ENCODE measurements around the gene C1orf115. TPM values are rescaled to one million over a fixed set of nuclear protein-coding genes. Genes with fewer than 3 reads are reported as not detected.

C1orf115 gene
- total and polyA plus RNA-seq, 2 donors from 2014 or later = 29.0 to 53.8 TPM

- Histone ChIP-seq H3K36me3 (ENCODE audit: control insufficient read depth in 2 of 3, insufficient read depth in 3 of 3, low read length in 3 of 3) (no peaks in the 10 kb centered on the region), H3K9me3 (ENCODE audit: control insufficient read depth in 2 of 3, insufficient read depth in 1 of 3, low read length in 3 of 3) (peaks cover 0 to 9% (median 0%) of the 10 kb centered on the region in 3 donors), H3K27ac (ENCODE audit: low read depth in 2 of 2, low read length in 2 of 2) (no peak overlapping the region), H3K9ac (ENCODE audit: low read length in 3 of 3) (no peak overlapping the region), H3K4me3 (ENCODE audit: low read length in 3 of 3) (no peak overlapping the region), H3K27me3 (ENCODE audit: control insufficient read depth, insufficient read depth, low read length) (no peaks in the 10 kb centered on the region), H3K4me1 (ENCODE audit: control insufficient read depth in 2 of 3, insufficient read depth in 2 of 3, low read depth in 1 of 3, low read length in 3 of 3) (no peaks in the 10 kb centered on the region)
- intact Hi-C loops (cut with DNase I) = no loop called here
- no peak for FAIRE-seq
- no peak for TF ChIP-seq CTCF (IDR thresholded peaks at IDR 0.05; ENCODE audit: borderline replicate concordance, extremely low read depth, insufficient read depth)
- no peak for DNase-seq
Observed at GRCh38 chr1:220669005-220669404, 21.2 kb upstream of the C1orf115 start.

GRCh38 chr1:220670365-220670764 lies 19.8 kb upstream of the C1orf115 start:
- H3K9me3 ChIP-seq (ENCODE audit: control insufficient read depth in 2 of 3, insufficient read depth in 1 of 3, low read length in 3 of 3) = peaks cover 0 to 9% (median 0%) of the 10 kb centered on the region in 3 donors
- intact Hi-C loops (cut with DNase I) = no loop called here
- FAIRE-seq (no peak), DNase-seq (no peak)
- no peaks in the 10 kb centered on the region for H3K27me3 ChIP-seq (ENCODE audit: control insufficient read depth, insufficient read depth, low read length)
- H3K27ac ChIP-seq (ENCODE audit: low read depth in 2 of 2, low read length in 2 of 2) = no peak overlapping the region
- no peaks in the 10 kb centered on the region for H3K36me3 ChIP-seq (ENCODE audit: control insufficient read depth in 2 of 3, insufficient read depth in 3 of 3, low read length in 3 of 3)
- no peak overlapping the region for H3K9ac ChIP-seq (ENCODE audit: low read length in 3 of 3)
- H3K4me3 ChIP-seq (ENCODE audit: low read length in 3 of 3) = no peak overlapping the region
- no peak for TF ChIP-seq CTCF (IDR thresholded peaks at IDR 0.05; ENCODE audit: borderline replicate concordance, extremely low read depth, insufficient read depth)
- no peaks in the 10 kb centered on the region for H3K4me1 ChIP-seq (ENCODE audit: control insufficient read depth in 2 of 3, insufficient read depth in 2 of 3, low read depth in 1 of 3, low read length in 3 of 3)

GRCh38 chr1:220673921-220674320 lies 16.2 kb upstream of the C1orf115 start:
- Histone ChIP-seq H3K27ac (ENCODE audit: low read depth in 2 of 2, low read length in 2 of 2) (no peak overlapping the region), H3K27me3 (ENCODE audit: control insufficient read depth, insufficient read depth, low read length) (no peaks in the 10 kb centered on the region), H3K4me3 (ENCODE audit: low read length in 3 of 3) (no peak overlapping the region), H3K4me1 (ENCODE audit: control insufficient read depth in 2 of 3, insufficient read depth in 2 of 3, low read depth in 1 of 3, low read length in 3 of 3) (no peaks in the 10 kb centered on the region), H3K36me3 (ENCODE audit: control insufficient read depth in 2 of 3, insufficient read depth in 3 of 3, low read length in 3 of 3) (no peaks in the 10 kb centered on the region), H3K9me3 (ENCODE audit: control insufficient read depth in 2 of 3, insufficient read depth in 1 of 3, low read length in 3 of 3) (peaks cover 0 to 9% (median 0%) of the 10 kb centered on the region in 3 donors), H3K9ac (ENCODE audit: low read length in 3 of 3) (no peak overlapping the region)
- intact Hi-C loops (cut with DNase I) = no loop called here
- no peak for TF ChIP-seq CTCF (IDR thresholded peaks at IDR 0.05; ENCODE audit: borderline replicate concordance, extremely low read depth, insufficient read depth)
- FAIRE-seq (no peak), DNase-seq (no peak)

- intact Hi-C loops (cut with DNase I) = no loop called here
- no peak overlapping the region for H3K9ac ChIP-seq (ENCODE audit: low read length in 3 of 3)
- H3K27me3 ChIP-seq (ENCODE audit: control insufficient read depth, insufficient read depth, low read length) = no peaks in the 10 kb centered on the region
- H3K4me1 ChIP-seq (ENCODE audit: control insufficient read depth in 2 of 3, insufficient read depth in 2 of 3, low read depth in 1 of 3, low read length in 3 of 3) = peaks cover 0 to 2% (median 0%) of the 10 kb centered on the region in 3 donors
- H3K9me3 ChIP-seq (ENCODE audit: control insufficient read depth in 2 of 3, insufficient read depth in 1 of 3, low read length in 3 of 3) = no peaks in the 10 kb centered on the region
- no peak for DNase-seq
- H3K27ac ChIP-seq (ENCODE audit: low read depth in 2 of 2, low read length in 2 of 2) = no peak overlapping the region
- H3K4me3 ChIP-seq (ENCODE audit: low read length in 3 of 3) = no peak overlapping the region
- FAIRE-seq = no peak
- no peaks in the 10 kb centered on the region for H3K36me3 ChIP-seq (ENCODE audit: control insufficient read depth in 2 of 3, insufficient read depth in 3 of 3, low read length in 3 of 3)
- TF ChIP-seq CTCF (IDR thresholded peaks at IDR 0.05; ENCODE audit: borderline replicate concordance, extremely low read depth, insufficient read depth) = no peak
Observed at GRCh38 chr1:220677251-220677650, 12.9 kb upstream of the C1orf115 start.

Data from kidney (tissue), 14 donors.